ENCODE measurements around the gene TEAD1.
"Not testable (repeated sequence)": the region's sequence is repeated elsewhere in the genome, so short reads cannot be mapped to it uniquely, and the experiment has no call there.

Gene TEAD1

DNA sequence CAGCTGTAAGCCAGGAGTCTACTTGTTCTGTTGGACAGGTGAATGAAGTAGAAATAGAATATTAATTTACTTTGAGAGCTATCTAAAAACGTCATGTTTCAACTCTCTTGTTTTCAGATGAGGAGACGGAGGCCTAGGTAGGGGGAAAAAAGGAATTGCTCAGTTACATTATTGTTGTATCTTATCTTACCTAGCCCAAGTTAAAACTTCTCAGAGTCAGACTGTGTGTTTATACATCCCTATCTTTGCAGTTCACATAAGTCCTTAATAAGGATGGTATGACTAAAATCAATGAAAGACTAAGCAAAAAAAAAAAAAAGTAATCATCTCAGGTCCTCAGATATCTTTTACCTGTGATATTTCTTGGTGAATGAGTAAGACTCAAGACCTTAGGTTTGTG lies 62.8 kb downstream of the TEAD1 start:
- no peak for DNase-seq (ENCODE audit: low spot score)

- peak; percentile 55 for DNase-seq (ENCODE audit: low spot score)
Observed at GRCh38 chr11:12741671-12742216, 67.5 kb downstream of the TEAD1 start.

DNA sequence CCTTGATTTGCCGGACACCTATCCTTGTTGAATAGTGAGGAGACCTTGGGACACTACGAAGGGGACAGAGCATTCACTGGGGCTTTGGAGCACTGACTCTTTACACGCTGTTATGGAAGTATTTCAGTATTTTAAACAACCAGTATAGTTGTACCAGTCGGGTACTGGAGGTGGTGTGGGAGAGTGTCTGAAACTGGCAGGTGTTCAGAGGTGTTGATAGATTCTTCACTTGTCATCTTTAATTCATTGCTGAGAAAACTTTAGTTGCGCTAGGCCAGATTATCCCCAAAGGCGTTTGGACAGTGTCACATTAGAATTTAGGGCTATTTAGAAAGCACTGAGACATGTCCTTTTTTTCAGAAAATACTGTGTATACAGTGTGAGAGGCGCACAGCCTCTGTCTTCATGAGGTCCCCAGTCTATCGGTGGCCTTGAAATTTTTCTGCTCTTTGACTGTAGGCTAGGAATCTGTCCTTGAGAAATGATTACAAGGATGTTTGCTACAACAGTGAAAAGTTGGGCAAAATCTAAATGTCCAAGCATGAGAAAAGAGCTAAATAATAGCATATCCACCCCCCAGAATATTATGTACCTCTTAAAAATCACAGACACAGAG lies 69.7 kb downstream of the TEAD1 start:
- DNase-seq (ENCODE audit: low spot score): no peak

DNA sequence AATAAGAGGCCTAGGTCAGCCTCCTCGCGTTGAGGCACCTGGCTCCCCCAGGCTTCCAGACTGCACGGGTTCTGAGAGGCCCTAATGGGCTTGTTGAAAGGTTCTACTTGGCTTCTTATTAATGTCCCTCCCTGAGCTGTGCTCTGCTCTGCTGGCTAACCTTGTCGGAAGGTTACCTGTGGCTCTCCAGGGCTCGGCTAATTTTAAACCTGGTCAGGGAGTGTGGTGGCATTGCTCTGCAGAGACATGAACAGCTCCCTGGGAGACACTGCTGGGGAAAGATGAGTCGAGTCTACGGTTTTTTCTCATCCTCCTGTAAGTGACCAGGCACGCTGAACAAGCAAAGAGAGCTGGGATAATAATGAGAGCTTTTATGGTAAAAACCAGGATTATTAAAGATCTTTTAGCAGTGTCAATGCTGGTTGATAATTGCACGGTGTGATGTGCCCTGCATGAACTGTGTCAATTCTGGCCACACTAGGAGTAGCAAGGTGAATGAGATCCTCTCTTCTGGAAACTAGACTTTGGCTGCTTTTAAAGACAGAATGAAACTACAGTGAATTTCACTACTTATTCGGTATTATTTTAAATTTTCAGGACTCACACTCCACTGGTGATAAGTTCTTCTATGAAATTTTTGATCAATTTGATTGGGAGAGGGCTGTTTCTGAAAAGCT lies 70.7 kb downstream of the TEAD1 start:
- no peak for DNase-seq (ENCODE audit: low spot score)

- no peak for DNase-seq (ENCODE audit: low spot score)
Observed at GRCh38 chr11:12745787-12746186, 71.6 kb downstream of the TEAD1 start.

DNA sequence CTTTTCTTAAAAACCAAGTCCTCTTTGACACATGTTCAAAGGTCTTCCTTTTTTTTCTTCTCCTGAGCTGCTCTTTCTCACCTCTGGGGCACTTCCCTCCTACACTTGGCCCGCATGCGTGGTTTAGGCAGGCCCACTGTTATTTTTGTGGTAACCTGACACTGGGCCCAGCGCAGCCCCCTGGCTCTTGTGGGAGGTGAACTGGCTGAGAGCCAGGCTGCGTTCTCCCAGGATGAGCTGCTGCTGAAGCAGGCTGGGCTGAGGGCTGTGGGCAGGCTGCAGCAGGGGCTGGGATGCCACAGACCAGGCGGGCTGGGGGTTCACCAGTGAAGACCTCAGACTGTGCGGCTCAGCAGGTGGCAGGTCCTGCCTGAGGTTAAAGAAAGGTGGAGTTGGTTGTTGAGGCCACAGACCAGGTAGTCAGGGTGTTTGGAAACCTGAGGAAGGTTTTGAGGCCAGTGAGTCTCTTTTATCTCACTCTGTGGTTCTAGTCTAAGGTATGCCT lies 72.4 kb downstream of the TEAD1 start:
- DNase-seq (ENCODE audit: low spot score): peak; percentile 23

GRCh38 chr11:12748561-12748960 lies 74.3 kb downstream of the TEAD1 start:
- DNase-seq (ENCODE audit: low spot score): no peak

- DNase-seq (ENCODE audit: low spot score): no peak
Observed at GRCh38 chr11:12749442-12749841, 75.2 kb downstream of the TEAD1 start.

DNA sequence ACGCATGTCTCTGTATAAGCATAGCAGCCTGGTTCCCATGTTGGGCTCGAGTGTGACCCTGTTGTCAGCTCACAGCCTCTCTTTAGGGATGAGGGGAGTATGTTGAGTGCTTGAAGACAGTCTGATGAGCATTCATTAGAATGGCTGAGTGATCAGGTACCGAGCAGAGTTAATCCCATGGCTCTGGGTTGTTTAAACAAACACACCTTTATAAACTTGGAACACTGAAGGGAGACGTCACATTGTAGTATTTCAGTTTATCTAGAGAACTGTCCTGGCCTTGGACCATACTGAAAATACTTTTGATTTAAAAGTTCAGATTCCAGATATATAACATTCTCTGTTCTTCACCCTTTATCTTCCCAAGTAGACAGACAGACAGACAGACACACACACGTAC lies 76.0 kb downstream of the TEAD1 start:
- DNase-seq (ENCODE audit: low spot score): no peak

GRCh38 chr11:12752868-12753524 lies 78.8 kb downstream of the TEAD1 start:
- no peak for DNase-seq (ENCODE audit: low spot score)

DNA sequence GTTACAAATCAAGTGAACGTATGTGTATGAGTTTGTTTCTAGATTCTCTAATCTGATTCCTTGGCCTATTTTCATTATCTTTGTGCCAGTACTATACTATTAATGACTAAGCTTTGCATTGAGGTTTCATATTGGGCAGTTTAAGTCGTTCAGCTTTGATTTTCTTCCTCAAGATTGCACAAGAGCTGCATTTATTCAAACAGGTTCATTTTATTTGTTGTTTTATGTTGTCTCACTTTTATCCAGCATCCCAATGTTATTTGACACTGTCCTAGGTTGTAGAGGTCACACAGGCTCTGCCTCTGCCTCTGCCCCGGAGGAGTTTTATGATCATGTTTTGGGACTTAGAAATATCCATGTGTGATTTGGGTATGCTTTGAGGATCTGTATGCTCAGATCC lies 79.8 kb downstream of the TEAD1 start:
- DNase-seq (ENCODE audit: low spot score): no peak

DNA sequence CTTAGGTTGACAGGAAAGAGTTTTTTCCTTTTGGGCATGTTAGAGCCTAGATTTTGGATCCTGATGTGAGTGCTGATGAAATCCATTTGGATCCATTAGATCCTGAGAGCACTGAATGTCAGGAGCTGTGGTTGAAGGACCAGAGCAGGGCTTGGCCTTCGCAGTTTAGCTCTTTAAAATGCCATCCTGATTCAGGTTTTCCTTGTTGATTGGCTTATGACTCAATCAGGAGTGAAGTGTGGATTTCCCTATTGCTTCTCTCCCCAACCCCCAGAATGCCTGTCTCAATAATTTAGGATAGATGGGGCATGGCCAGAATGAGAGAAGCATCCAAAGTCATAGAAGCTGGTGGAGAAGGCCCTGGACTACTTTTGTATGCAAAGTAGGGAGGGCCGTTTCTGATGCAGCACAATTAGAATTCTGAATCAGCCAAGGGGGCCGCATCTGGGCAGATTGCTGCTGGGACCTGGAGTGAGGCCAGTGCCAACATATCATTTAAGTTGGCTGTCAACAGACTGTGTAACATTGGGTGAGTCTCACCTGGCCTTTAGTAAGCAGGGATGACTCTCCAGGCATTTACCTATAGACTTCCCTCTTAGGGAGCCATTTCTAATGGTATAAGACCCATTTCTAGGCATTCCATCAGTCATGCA lies 80.5 kb downstream of the TEAD1 start:
- no peak for DNase-seq (ENCODE audit: low spot score)

- DNase-seq (ENCODE audit: low spot score): no peak
Observed at GRCh38 chr11:12755510-12756453, 81.6 kb downstream of the TEAD1 start.

- DNase-seq (ENCODE audit: low spot score): no peak
Observed at GRCh38 chr11:12756454-12756806, 82.2 kb downstream of the TEAD1 start.

DNA sequence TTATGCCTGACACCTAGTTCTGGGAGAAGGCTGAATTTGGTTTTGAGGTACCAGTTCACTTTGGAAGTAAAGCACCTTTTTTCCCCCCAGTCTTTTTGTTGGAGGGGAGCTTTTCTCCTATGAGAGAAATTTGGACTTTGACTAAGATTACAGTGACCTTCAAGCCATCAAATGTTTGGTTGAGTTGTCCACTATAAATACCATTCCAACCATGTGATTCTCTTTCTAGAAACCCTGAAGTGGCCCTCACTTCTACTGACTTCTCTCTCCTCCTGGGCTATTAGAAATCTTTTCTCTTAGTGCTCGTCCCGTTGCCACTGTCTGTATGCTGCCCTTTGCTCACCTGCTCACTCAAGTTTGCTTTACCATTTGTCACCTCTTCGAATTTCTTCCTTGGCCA lies 82.6 kb downstream of the TEAD1 start:
- no peak for DNase-seq (ENCODE audit: low spot score)

- DNase-seq (ENCODE audit: low spot score): no peak
Observed at GRCh38 chr11:12757416-12757815, 83.2 kb downstream of the TEAD1 start.

DNA sequence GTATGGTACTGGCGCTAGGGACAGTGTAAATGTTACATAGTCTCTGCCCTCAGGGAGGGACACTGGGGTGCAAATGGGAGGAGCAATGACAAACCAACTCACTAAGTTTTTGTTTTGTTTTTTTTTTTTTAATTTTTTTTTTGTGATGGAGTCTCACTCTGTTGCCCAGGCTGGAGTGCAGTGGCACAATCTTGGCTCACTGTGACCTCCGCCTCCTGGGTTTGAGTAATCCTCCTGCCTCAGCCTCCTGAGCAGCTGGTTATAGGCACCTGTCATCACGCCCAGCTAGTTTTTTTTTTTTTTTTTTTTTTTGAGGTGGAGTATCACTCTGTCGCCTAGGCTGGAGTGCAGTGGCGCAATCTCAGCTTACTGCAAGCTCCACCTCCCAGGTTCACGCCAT lies 83.9 kb downstream of the TEAD1 start:
- DNase-seq (ENCODE audit: low spot score): not testable (repeated sequence)

DNA sequence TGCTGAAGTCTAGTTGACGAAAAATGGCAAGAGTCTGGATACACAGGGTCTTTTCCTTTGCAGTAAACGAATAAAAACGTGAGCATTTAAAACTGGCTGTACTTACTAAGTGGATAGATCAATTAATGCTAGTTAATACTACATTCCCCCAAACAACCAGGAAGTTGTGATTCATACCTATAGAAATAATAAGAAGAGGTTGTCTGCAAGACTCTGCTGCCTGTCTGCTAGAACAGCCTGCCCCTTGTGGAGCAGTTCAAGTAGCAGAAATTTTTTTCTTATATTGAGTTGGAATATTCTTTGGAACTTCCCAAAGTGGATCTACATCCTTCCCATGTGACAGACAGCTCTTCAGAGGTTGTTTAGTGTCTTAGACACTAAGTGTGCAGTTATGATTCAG lies 86.8 kb downstream of the TEAD1 start:
- no peak for DNase-seq (ENCODE audit: low spot score)

- no peak for DNase-seq (ENCODE audit: low spot score)
Observed at GRCh38 chr11:12762278-12762677, 88.1 kb downstream of the TEAD1 start.

DNA sequence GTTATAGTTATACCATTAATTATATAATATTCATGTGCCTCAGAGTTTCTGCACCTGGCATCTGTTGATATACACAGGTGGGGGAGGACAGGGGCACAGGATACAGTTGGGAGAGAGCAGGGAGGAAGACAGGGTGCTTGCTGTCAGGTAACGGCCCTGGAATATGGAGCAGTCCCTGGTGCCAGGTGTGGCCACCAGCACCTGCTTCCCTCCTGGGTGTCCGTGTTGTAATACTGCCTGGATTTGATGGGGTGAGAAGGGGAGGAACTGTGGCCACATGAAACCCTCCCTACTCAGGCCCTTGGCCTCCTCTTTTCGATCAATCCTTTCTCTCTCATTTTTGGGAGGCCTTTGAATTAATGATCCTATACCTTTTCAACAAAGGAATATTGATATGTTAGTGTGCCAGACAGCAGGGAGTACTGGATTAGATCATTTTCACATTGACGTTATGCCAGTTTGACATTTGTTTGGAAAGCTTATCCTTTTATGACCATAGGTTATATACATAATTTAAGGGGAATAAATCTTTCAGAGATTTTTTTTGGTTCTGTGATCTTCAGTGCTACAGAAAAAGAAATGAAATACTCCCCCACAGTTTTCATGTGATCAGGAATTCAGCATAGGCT lies 88.6 kb downstream of the TEAD1 start:
- no peak for DNase-seq (ENCODE audit: low spot score)

Data from Ammon's horn (tissue), 1 donor.